ENCODE measurements around the gene AOPEP. TPM values are rescaled to one million over a fixed set of nuclear protein-coding genes. Genes with fewer than 3 reads are reported as not detected.

Gene AOPEP
- total and polyA plus RNA-seq, 8 donors, result 73.9 to 407 (median 101) TPM

GRCh38 chr9:94931740-94932139 is 205.2 kb downstream of the AOPEP start:
- WGBS, 5 donors, result 41 to 65% (median 60%) methylated on average over 5 of the region's 5 CpGs
- Histone ChIP-seq H3K27me3 (no peaks in the 10 kb centered on the region), H3K4me3 (no peak overlapping the region), H3K27ac (peak overlapping the region in 1 of 5 donors; percentile 15), H3K36me3 (no peaks in the 10 kb centered on the region), H3K4me1 (peaks cover 1 to 10% (median 7%) of the 10 kb centered on the region in 4 donors), H3K9me3 (no peaks in the 10 kb centered on the region)
- TF ChIP-seq POLR2AphosphoS5 (IDR thresholded peaks at IDR 0.05) (no peak), POLR2A (IDR thresholded peaks at IDR 0.05) (no peak), CTCF (IDR thresholded peaks at IDR 0.05) (no peak), EP300 (IDR thresholded peaks at IDR 0.05) (no peak)
- intact Hi-C loops (cut with DNase I; ENCODE audit: low total_unique reads), result no loop called here
- DNase-seq, result no peak

- 80 to 90% (median 89%) methylated on average over 12 of the region's 12 CpGs for WGBS, 5 donors
- Histone ChIP-seq H3K36me3 (no peaks in the 10 kb centered on the region), H3K27ac (no peak overlapping the region), H3K27me3 (no peaks in the 10 kb centered on the region), H3K9me3 (no peaks in the 10 kb centered on the region), H3K4me3 (no peak overlapping the region), H3K4me1 (peaks cover 11 to 17% (median 16%) of the 10 kb centered on the region in 4 donors)
- TF ChIP-seq CTCF (IDR thresholded peaks at IDR 0.05) (no peak), EP300 (IDR thresholded peaks at IDR 0.05) (no peak), POLR2A (IDR thresholded peaks at IDR 0.05) (no peak), POLR2AphosphoS5 (IDR thresholded peaks at IDR 0.05) (no peak)
- peak in 1 of 2 donors; percentile 28 for DNase-seq
- intact Hi-C loops (cut with DNase I; ENCODE audit: low total_unique reads), result no loop called here
Measured at GRCh38 chr9:94932652-94933510, 206.4 kb downstream of the AOPEP start.

- no peaks in the 10 kb centered on the region for H3K9me3 ChIP-seq
- no peak overlapping the region for H3K27ac ChIP-seq
- H3K36me3 ChIP-seq, result no peaks in the 10 kb centered on the region
- no peak overlapping the region for H3K4me3 ChIP-seq
- 91 to 97% (median 95%) methylated on average over 3 of the region's 3 CpGs for WGBS, 5 donors
- H3K4me1 ChIP-seq, result peaks cover 13 to 21% (median 18%) of the 10 kb centered on the region in 4 donors
- no peak for TF ChIP-seq EP300 (IDR thresholded peaks at IDR 0.05)
- no peak for TF ChIP-seq POLR2A (IDR thresholded peaks at IDR 0.05)
- TF ChIP-seq POLR2AphosphoS5 (IDR thresholded peaks at IDR 0.05), result no peak
- no peak for TF ChIP-seq CTCF (IDR thresholded peaks at IDR 0.05)
- intact Hi-C loops (cut with DNase I; ENCODE audit: low total_unique reads), result no loop called here
- no peak for DNase-seq
- H3K27me3 ChIP-seq, result no peaks in the 10 kb centered on the region
Measured at GRCh38 chr9:94933511-94933828, 207.0 kb downstream of the AOPEP start.

GRCh38 chr9:94934816-94935328 is 208.4 kb downstream of the AOPEP start:
- WGBS, 5 donors, result 86 to 93% (median 91%) methylated on average over 9 of the region's 9 CpGs
- intact Hi-C loops (cut with DNase I; ENCODE audit: low total_unique reads), result no loop called here

More at GRCh38 chr9:94934816-94935328, 208.4 kb downstream of the AOPEP start:
- Histone ChIP-seq H3K4me1 (peaks cover 13 to 21% (median 18%) of the 10 kb centered on the region in 4 donors), H3K9me3 (no peaks in the 10 kb centered on the region), H3K27me3 (no peaks in the 10 kb centered on the region), H3K36me3 (no peaks in the 10 kb centered on the region), H3K4me3 (no peak overlapping the region), H3K27ac (no peak overlapping the region)
- TF ChIP-seq CTCF (IDR thresholded peaks at IDR 0.05) (no peak), EP300 (IDR thresholded peaks at IDR 0.05) (no peak), POLR2A (IDR thresholded peaks at IDR 0.05) (no peak), POLR2AphosphoS5 (IDR thresholded peaks at IDR 0.05) (no peak)
- no peak for DNase-seq
